HG03460 (cell line): ENCODE results near the gene PPFIA2.

Experiments used
- ATAC-seq: cut with Tn5 transposase; IDR thresholded peaks from one replicate; pipeline ENCODE4 v1.9.1; 2021; ENCODE audit not compliant: unreplicated experiment

PPFIA2 gene

GRCh38 chr12:81759190-81760051, at the start of gene PPFIA2:
PPFIA2 (minus strand) TSS chr12:81759350.
- no peak for ATAC-seq

GRCh38 chr12:81800298-81801148, 41.4 kb upstream of the PPFIA2 start:
- ATAC-seq = no peak

GRCh38 chr12:81798294-81798693, 39.1 kb upstream of the PPFIA2 start:
- ATAC-seq = no peak

DNA sequence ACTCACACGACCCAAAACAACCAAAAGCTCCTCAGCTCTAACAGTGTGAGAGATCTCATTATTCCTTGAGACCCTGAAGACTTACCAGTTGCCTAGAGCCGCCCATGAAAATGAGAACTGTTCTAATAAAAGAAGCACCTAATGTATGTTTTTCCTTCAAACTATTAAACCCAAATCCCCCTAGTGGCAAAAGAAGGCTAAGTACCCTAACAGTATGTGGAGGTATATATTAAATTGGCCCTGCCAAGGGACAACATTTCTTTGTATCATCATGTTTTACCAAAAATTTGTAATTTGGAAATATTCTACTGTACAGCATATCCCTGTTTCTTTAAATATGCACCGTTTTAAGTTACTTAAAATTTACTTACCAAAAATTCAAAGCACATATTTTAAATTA, 38.0 kb upstream of the PPFIA2 start:
- ATAC-seq = no peak

- no peak for ATAC-seq
These were observed 33.5 kb upstream of the PPFIA2 start for GRCh38 chr12:81792666-81793065.

DNA sequence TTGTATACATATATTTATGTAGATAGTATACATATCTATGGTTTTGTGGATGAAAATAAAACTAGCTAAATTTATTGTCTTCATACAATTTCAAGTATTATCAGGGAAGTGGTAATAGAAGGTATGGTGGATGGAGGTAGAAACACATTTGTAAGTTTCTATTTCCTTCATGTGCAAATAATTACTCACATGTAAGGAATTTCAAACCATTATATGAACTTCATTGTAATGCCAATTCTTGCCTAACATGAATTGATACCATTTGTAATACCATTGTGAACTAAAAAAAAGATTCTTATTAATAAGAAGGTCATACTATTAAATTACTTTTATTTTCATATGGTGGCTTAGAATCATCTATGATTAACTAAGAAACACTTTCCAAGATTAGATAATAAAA, 20.1 kb upstream of the PPFIA2 start:
- ATAC-seq = no peak

DNA sequence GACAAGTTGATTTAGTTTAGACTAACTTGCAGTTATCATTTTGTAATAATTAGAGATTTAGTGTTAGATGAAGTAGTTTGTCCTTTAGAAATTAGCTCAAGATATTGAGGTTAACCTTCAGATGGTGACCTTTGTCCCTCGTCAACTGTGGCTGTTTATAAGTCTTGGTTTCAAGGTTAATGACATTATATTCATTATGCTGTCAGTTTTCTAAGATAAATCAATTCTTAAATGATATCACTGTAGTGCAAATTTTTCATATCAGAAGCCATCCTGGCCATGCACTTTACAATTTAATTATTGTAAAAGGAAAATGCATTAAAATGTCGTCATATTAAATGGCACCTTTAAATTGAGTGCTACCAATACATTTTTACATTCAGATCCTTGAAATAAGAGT, 19.6 kb upstream of the PPFIA2 start:
- ATAC-seq = no peak

GRCh38 chr12:81758421-81759189, 545 bp downstream of the PPFIA2 start:
- no peak for ATAC-seq

DNA sequence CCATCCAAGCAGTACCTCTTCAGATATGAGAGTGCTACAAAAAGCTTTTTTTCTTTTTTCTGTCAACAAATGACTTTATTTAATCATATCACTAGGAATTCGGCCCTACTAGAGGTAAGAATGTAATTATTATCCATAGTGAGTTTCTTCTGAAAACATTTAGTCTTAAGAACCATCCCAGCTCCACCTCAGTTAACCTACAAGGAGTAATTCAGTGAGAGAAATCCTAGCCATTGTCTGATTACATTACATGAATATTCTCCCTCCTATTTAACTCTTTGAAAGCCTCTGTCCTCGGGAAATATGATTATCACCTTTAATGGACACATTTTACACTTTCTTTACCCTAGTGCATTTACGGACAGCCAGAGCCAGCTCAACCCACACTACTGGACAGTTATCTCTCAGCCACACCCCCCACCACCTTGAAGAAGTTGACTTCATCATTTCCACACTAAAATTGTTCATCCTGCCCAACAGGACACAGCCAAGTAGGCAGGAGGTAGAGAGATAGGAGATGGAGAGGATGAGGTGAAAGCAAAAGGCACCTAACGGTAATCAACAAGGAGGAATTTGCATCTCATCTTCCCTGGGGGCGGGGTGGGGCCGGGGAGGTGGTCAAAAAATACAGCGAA, 1.3 kb downstream of the PPFIA2 start:
- ATAC-seq = no peak

GRCh38 chr12:81729781-81730180, 29.4 kb downstream of the PPFIA2 start:
- ATAC-seq = no peak

- no peak for ATAC-seq
These were observed 31.8 kb downstream of the PPFIA2 start for GRCh38 chr12:81727391-81727790.

DNA sequence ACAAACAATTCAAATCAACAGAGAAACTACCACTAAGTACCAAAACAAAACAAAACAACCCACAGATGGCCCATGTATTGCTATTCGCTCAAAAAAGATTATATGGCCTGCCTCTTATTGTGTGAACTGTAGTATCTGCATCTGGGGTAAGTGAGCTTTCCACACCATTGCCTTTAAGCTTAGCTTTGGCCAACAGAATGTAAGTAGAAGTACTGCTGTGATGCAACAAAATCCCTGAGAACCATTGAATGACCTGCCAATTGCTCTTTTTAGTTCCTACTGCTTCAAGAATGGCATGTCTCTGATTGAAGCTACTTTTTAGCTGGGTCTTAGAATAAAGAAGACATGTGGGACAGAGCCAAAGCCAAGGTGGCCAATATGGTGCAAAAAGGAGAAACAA, 32.5 kb downstream of the PPFIA2 start:
- ATAC-seq = no peak

- no peak for ATAC-seq
These were observed 35.8 kb downstream of the PPFIA2 start for GRCh38 chr12:81723361-81723760.

GRCh38 chr12:81722004-81722403, 37.1 kb downstream of the PPFIA2 start:
- no peak for ATAC-seq

- ATAC-seq = no peak
These were observed 40.5 kb downstream of the PPFIA2 start for GRCh38 chr12:81718616-81719015.

- ATAC-seq = no peak
These were observed 46.6 kb downstream of the PPFIA2 start for GRCh38 chr12:81712536-81712935.

DNA sequence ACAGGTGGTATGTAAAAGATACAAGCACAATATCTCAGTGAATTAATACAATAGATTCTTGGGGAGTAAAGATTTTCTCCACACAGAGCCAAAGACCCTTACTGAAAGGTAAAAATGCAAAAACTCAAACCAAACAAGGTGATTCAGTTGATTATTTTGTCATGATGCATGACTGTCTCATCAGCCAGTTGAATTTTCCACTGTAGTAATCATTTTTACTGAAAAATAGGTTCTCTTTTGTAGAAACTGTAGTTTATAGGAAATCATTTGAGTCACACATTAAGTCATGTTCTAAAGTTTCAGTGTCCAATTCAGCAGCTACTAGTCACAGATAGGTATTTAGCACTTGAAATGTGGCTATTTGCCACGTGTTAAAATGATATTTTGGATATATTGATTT, 53.6 kb downstream of the PPFIA2 start:
- ATAC-seq = no peak

- no peak for ATAC-seq
These were observed 59.6 kb downstream of the PPFIA2 start for GRCh38 chr12:81699551-81699950.

DNA sequence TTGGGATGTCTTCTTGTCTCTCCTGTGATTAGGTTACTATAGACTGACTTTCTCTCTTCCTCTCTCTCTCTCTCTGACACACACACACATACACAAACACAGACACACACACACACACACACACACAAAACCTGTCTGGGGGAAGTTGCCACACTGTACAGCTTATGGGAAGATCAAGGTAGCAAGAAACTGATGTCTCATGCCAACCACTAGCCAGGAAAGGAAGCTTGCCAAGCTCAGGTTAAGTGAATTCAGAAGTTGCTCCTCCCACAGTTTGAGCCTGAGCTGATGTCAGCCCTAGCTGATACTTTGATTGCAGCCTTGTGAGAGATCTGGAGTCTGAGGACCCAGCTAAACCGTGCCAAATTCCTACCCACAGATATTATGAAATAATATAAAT, 67.1 kb downstream of the PPFIA2 start:
- no peak for ATAC-seq

- no peak for ATAC-seq
These were observed 75.3 kb downstream of the PPFIA2 start for GRCh38 chr12:81683881-81684280.

GRCh38 chr12:81679614-81680013, 79.5 kb downstream of the PPFIA2 start:
- no peak for ATAC-seq
